Activated CD8-positive, alpha-beta T cell treated with anti-CD3 and anti-CD28 coated beads, Interleukin-2, amount 10 ng/mL, durations not matched to agents 7 days and 5 days (primary cell): ENCODE data around the gene MBD6. TPM values are rescaled to one million over a fixed set of nuclear protein-coding genes. Genes with fewer than 3 reads are reported as not detected.

Experiments
- ATAC-seq: fragments of 150-1000 bp; cut with Tn5 transposase; one replicate; pipeline ENCODE4 v1.10.0; 2021; ENCODE audit warnings: moderate library complexity
- CTCF ChIA-PET: fragments of 350-600 bp; sonication (Branson Sonifier 250); formaldehyde crosslinking; loops from one replicate; lab custom pipeline; 2021; ENCODE audit warnings: antibody characterized with exemption; lab: Charles Lee
- POLR2A ChIA-PET: fragments of 350-600 bp; sonication (Branson Sonifier 250); formaldehyde crosslinking; loops from one replicate; lab custom pipeline; 2021; ENCODE audit warnings: antibody characterized with exemption; lab: Charles Lee
- DNase-seq: peaks from one replicate; pipeline ENCODE4 v3.0.0-alpha.2; 2020
- H3K27ac Mint-ChIP-seq: one replicate; pipeline ENCODE4 v1.8.0; 2021; ENCODE audit warnings: mild to moderate bottlenecking, mixed read lengths
- H3K27me3 Mint-ChIP-seq: one replicate; pipeline ENCODE4 v1.8.0; 2021; ENCODE audit warnings: low read depth, mixed read lengths
- H3K36me3 Mint-ChIP-seq: one replicate; pipeline ENCODE4 v1.8.0; 2021; ENCODE audit warnings: low read depth, mixed read lengths
- H3K4me1 Mint-ChIP-seq: one replicate; pipeline ENCODE4 v1.8.0; 2021; ENCODE audit warnings: low read depth, mixed read lengths
- H3K4me3 Mint-ChIP-seq: one replicate; pipeline ENCODE4 v1.8.0; 2021; ENCODE audit warnings: mild to moderate bottlenecking, mixed read lengths
- H3K9me3 Mint-ChIP-seq: one replicate; pipeline ENCODE4 v1.8.0; 2022; ENCODE audit warnings: mixed read lengths; ENCODE audit not compliant: insufficient read depth
- total RNA-seq, 2 experiments: library from RNA; stranded (reverse); gene quantifications; one replicate each; pipeline ENCODE4 v1.2.3, GENCODE V29; 2021

Gene MBD6
- total RNA-seq, 2 experiments from 2014 or later: 68.4 to 71.4 TPM

GRCh38 chr12:57522887-57523705 is 472 bp downstream of the MBD6 start:
- H3K4me1 Mint-ChIP-seq: peaks cover 58% of the 10 kb centered on the region

GRCh38 chr12:57523706-57524614 is 1.3 kb downstream of the MBD6 start:
- ChIA-PET CTCF (interaction anchor here (0.9 to 2.4 kb wide), 8 partner anchors 9 to 65 kb away, joined by 3 to 8 read pairs (median 4); partner anchors contain the start of gene GLI1), POLR2A (interaction anchor here (0.8 to 2.7 kb wide), 5 partner anchors 11 to 46 kb away, joined by 3 to 29 read pairs (median 4); no protein-coding TSS in a partner anchor)
- no peaks in the 10 kb centered on the region for H3K27me3 Mint-ChIP-seq
- H3K27ac Mint-ChIP-seq: peak overlapping the region; percentile 92
- peak overlapping the region; percentile 95 for H3K4me3 Mint-ChIP-seq
- DNase-seq: no peak
- peaks cover 49% of the 10 kb centered on the region for H3K4me1 Mint-ChIP-seq
- H3K9me3 Mint-ChIP-seq: no peaks in the 10 kb centered on the region
- peaks cover 44% of the 10 kb centered on the region for H3K36me3 Mint-ChIP-seq
- no peak for ATAC-seq

More at GRCh38 chr12:57522887-57523705, 472 bp downstream of the MBD6 start:
- ChIA-PET POLR2A (interaction anchor here (1.0 to 2.7 kb wide), 3 partner anchors 12 to 45 kb away, joined by 3 to 29 read pairs (median 12); no protein-coding TSS in a partner anchor), CTCF (interaction anchor here (1.2 to 2.4 kb wide), 4 partner anchors 11 to 64 kb away, joined by 3 to 8 read pairs (median 6); partner anchors contain the start of gene GLI1)
- Mint-ChIP-seq H3K9me3 (no peaks in the 10 kb centered on the region), H3K4me3 (peak overlapping the region; percentile 95), H3K27ac (peak overlapping the region; percentile 92), H3K27me3 (no peaks in the 10 kb centered on the region), H3K36me3 (peaks cover 48% of the 10 kb centered on the region)
- peak; percentile 48 for DNase-seq
- no peak for ATAC-seq

DNA sequence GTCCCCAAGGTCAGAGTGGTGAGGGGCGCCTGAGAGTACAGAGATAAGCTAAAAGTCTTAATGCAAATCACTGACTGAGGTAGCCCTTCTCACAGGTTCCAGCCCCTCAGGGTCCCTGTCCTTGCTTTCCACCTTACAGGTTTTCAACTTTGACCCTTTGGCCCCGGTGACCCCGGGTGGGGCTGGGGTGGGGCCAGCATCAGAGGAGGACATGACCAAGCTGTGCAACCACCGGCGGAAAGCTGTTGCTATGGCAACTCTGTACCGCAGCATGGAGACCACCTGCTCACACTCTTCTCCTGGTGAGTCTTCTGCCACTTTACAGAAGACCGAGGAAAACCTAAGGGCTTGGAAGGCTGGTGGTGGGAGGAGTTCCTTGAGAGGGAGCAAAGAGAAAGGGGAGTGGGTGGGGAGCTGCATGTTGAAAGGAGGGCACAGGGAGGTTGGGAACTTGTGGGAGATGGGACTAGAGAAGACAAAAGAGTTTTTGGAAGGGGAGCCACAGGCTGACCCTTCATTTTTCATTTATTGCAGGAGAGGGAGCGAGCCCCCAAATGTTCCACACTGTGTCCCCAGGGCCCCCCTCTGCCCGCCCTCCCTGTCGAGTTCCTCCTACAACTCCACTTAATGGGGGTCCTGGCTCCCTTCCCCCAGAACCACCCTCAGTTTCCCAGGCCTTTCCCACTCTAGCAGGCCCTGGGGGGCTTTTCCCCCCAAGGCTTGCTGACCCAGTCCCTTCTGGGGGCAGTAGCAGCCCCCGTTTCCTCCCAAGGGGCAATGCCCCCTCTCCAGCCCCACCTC is 2.4 kb downstream of the MBD6 start:
- H3K36me3 Mint-ChIP-seq: peaks cover 41% of the 10 kb centered on the region
- ChIA-PET CTCF (interaction anchor here (0.9 to 2.4 kb wide), 7 partner anchors 10 to 66 kb away, joined by 3 to 8 read pairs (median 3); partner anchors contain the start of gene GLI1), POLR2A (interaction anchor here (0.8 to 2.7 kb wide), 5 partner anchors 10 to 47 kb away, joined by 3 to 29 read pairs (median 4); no protein-coding TSS in a partner anchor)
- peak overlapping the region; percentile 95 for H3K4me3 Mint-ChIP-seq
- ATAC-seq (no peak), DNase-seq (no peak)
- no peaks in the 10 kb centered on the region for H3K9me3 Mint-ChIP-seq
- peaks cover 45% of the 10 kb centered on the region for H3K4me1 Mint-ChIP-seq
- H3K27me3 Mint-ChIP-seq: no peaks in the 10 kb centered on the region
- no peak overlapping the region for H3K27ac Mint-ChIP-seq

- ChIA-PET POLR2A (interaction anchor here (0.6 to 2.7 kb wide), 4 partner anchors 9 to 800 kb away, joined by 4 to 29 read pairs (median 4); no protein-coding TSS in a partner anchor), CTCF (no interaction called here)
- H3K27me3 Mint-ChIP-seq: no peaks in the 10 kb centered on the region
- peaks cover 44% of the 10 kb centered on the region for H3K4me1 Mint-ChIP-seq
- H3K4me3 Mint-ChIP-seq: no peak overlapping the region
- DNase-seq (no peak), ATAC-seq (no peak)
- H3K27ac Mint-ChIP-seq: no peak overlapping the region
- peaks cover 40% of the 10 kb centered on the region for H3K36me3 Mint-ChIP-seq
- H3K9me3 Mint-ChIP-seq: no peaks in the 10 kb centered on the region
Observed at GRCh38 chr12:57525615-57526383, 3.2 kb downstream of the MBD6 start.

- H3K9me3 Mint-ChIP-seq: no peaks in the 10 kb centered on the region
- ChIA-PET CTCF (no interaction called here), POLR2A (interaction anchor here (0.6 to 0.8 kb wide), 2 partner anchors 27 to 801 kb away, joined by 3 to 5 read pairs; no protein-coding TSS in a partner anchor)
- H3K36me3 Mint-ChIP-seq: peaks cover 47% of the 10 kb centered on the region
- H3K27me3 Mint-ChIP-seq: no peaks in the 10 kb centered on the region
- no peak for DNase-seq
- ATAC-seq: no peak
- no peak overlapping the region for H3K27ac Mint-ChIP-seq
- no peak overlapping the region for H3K4me3 Mint-ChIP-seq
- peaks cover 36% of the 10 kb centered on the region for H3K4me1 Mint-ChIP-seq
Observed at GRCh38 chr12:57526477-57527126, 4.0 kb downstream of the MBD6 start.

- Mint-ChIP-seq H3K9me3 (no peaks in the 10 kb centered on the region), H3K27me3 (no peaks in the 10 kb centered on the region)
- POLR2A ChIA-PET: interaction anchor here (0.8 to 1.2 kb wide), 2 partner anchors 26 to 192 kb away, joined by 3 read pairs; no protein-coding TSS in a partner anchor
Observed at GRCh38 chr12:57527184-57527583, 4.6 kb downstream of the MBD6 start.

GRCh38 chr12:57528176-57528575 is 5.6 kb downstream of the MBD6 start:
- ChIA-PET POLR2A (interaction anchor here (0.6 to 1.4 kb wide), 4 partner anchors 10 to 191 kb away, joined by 3 to 4 read pairs (median 4); no protein-coding TSS in a partner anchor), CTCF (no interaction called here)
- Mint-ChIP-seq H3K36me3 (peaks cover 60% of the 10 kb centered on the region), H3K4me1 (peaks cover 28% of the 10 kb centered on the region), H3K9me3 (no peaks in the 10 kb centered on the region), H3K27me3 (no peaks in the 10 kb centered on the region), H3K4me3 (no peak overlapping the region), H3K27ac (no peak overlapping the region)
- DNase-seq: no peak
- ATAC-seq: no peak

More at GRCh38 chr12:57527184-57527583, 4.6 kb downstream of the MBD6 start:
- Mint-ChIP-seq H3K4me3 (no peak overlapping the region), H3K27ac (peak overlapping the region; percentile 70), H3K36me3 (peaks cover 51% of the 10 kb centered on the region), H3K4me1 (peaks cover 30% of the 10 kb centered on the region)
- CTCF ChIA-PET: no interaction called here
- DNase-seq: no peak
- no peak for ATAC-seq

- Mint-ChIP-seq H3K9me3 (no peaks in the 10 kb centered on the region), H3K4me1 (peaks cover 20% of the 10 kb centered on the region), H3K4me3 (no peak overlapping the region), H3K27me3 (no peaks in the 10 kb centered on the region), H3K36me3 (peaks cover 58% of the 10 kb centered on the region), H3K27ac (no peak overlapping the region)
- no peak for DNase-seq
- ChIA-PET CTCF (no interaction called here), POLR2A (interaction anchor here (1.4 kb wide), 1 partner anchor 49 kb away, joined by 4 read pairs; no protein-coding TSS in a partner anchor)
- ATAC-seq: no peak
Observed at GRCh38 chr12:57528831-57529555, 6.4 kb downstream of the MBD6 start.

- DNase-seq (no peak), ATAC-seq (no peak)
- no peak overlapping the region for H3K4me3 Mint-ChIP-seq
- POLR2A ChIA-PET: no interaction called here
- no peaks in the 10 kb centered on the region for H3K27me3 Mint-ChIP-seq
- no peak overlapping the region for H3K27ac Mint-ChIP-seq
- peaks cover 56% of the 10 kb centered on the region for H3K36me3 Mint-ChIP-seq
- H3K9me3 Mint-ChIP-seq: no peaks in the 10 kb centered on the region
- H3K4me1 Mint-ChIP-seq: peaks cover 13% of the 10 kb centered on the region
- CTCF ChIA-PET: no interaction called here
Observed at GRCh38 chr12:57529831-57530230, 7.2 kb downstream of the MBD6 start.
